HL-60/S4 treated with retinoic acid at 250 ng/mL for 4 days and 3 days (cell line): ENCODE results near the gene MRPS12.
"Not testable (repeated sequence)": the region's sequence is repeated elsewhere in the genome, so short reads cannot be mapped to it uniquely, and the experiment has no call there.

Source experiments
- in situ Hi-C: fragments of 300-500 bp; cut with MboI; formaldehyde crosslinking; loops from 2 replicates; pipeline ENCODE4 v1.7.0; 2022; ENCODE audit warnings: low sequenced_read_pairs

Gene MRPS12

GRCh38 chr19:38930776-38931520 lies at the start of gene MRPS12:
TSS of gene MRPS12 (plus strand) at chr19:38930944. CDS start at chr19:38931295, 351 bp downstream.
- in situ Hi-C loops, result no loop called here

- in situ Hi-C loops, result no loop called here
Measured at GRCh38 chr19:38883286-38883685, 47.5 kb upstream of the MRPS12 start.

- in situ Hi-C loops, result not testable (repeated sequence)
Measured at GRCh38 chr19:38884691-38885090, 46.1 kb upstream of the MRPS12 start.

- in situ Hi-C loops, result no loop called here
Measured at GRCh38 chr19:38888876-38889275, 41.9 kb upstream of the MRPS12 start.

- in situ Hi-C loops, result no loop called here
Measured at GRCh38 chr19:38889803-38890202, 40.9 kb upstream of the MRPS12 start.

- in situ Hi-C loops, result no loop called here
Measured at GRCh38 chr19:38890686-38891085, 40.1 kb upstream of the MRPS12 start.

- in situ Hi-C loops, result no loop called here
Measured at GRCh38 chr19:38891771-38892170, 39.0 kb upstream of the MRPS12 start.

- in situ Hi-C loops, result no loop called here
Measured at GRCh38 chr19:38892841-38893240, 37.9 kb upstream of the MRPS12 start.

- in situ Hi-C loops, result no loop called here
Measured at GRCh38 chr19:38893341-38893771, 37.4 kb upstream of the MRPS12 start.

- in situ Hi-C loops, result no loop called here
Measured at GRCh38 chr19:38894968-38895367, 35.8 kb upstream of the MRPS12 start.

GRCh38 chr19:38898788-38899446 lies 31.8 kb upstream of the MRPS12 start:
- in situ Hi-C loops, result no loop called here

- in situ Hi-C loops, result loop anchor here (25.0 kb wide), 1 partner anchor 487 kb away; the partner anchor contains the start of gene FAM98C
Measured at GRCh38 chr19:38899447-38900201, 31.1 kb upstream of the MRPS12 start, which contains the start of the genes NFKBIB and SIRT2. TSS of gene NFKBIB (plus strand) at chr19:38899969. CDS start at chr19:38900033, 64 bp downstream. TSS of gene SIRT2 (minus strand) at chr19:38899618. CDS start at chr19:38899521, 97 bp downstream.

GRCh38 chr19:38900202-38900629 lies 30.5 kb upstream of the MRPS12 start:
- in situ Hi-C loops, result loop anchor here (25.0 kb wide), 1 partner anchor 488 kb away; the partner anchor contains the start of gene FAM98C

- in situ Hi-C loops, result loop anchor here (25.0 kb wide), 1 partner anchor 488 kb away; the partner anchor contains the start of gene FAM98C
Measured at GRCh38 chr19:38900743-38901190, 30.0 kb upstream of the MRPS12 start.

- in situ Hi-C loops, result loop anchor here (25.0 kb wide), 1 partner anchor 489 kb away; the partner anchor contains the start of gene FAM98C
Measured at GRCh38 chr19:38901683-38902082, 29.1 kb upstream of the MRPS12 start.

GRCh38 chr19:38904581-38905539 lies 25.9 kb upstream of the MRPS12 start:
- in situ Hi-C loops, result loop anchor here (25.0 kb wide), 1 partner anchor 493 kb away; the partner anchor contains the start of gene FAM98C

- in situ Hi-C loops, result loop anchor here (25.0 kb wide), 1 partner anchor 493 kb away; the partner anchor contains the start of gene FAM98C
Measured at GRCh38 chr19:38905620-38906019, 25.1 kb upstream of the MRPS12 start.

GRCh38 chr19:38907227-38907626 lies 23.5 kb upstream of the MRPS12 start:
- in situ Hi-C loops, result loop anchor here (25.0 kb wide), 1 partner anchor 495 kb away; the partner anchor contains the start of gene FAM98C

GRCh38 chr19:38907670-38908069 lies 23.1 kb upstream of the MRPS12 start:
- in situ Hi-C loops, result loop anchor here (25.0 kb wide), 1 partner anchor 495 kb away; the partner anchor contains the start of gene FAM98C
